Subcutaneous adipose tissue (tissue), 4 donors: Measurements from ENCODE around the gene CTCF. TPM values are rescaled to one million over a fixed set of nuclear protein-coding genes. Genes with fewer than 3 reads are reported as not detected.

Experiments
- total RNA-seq, 4 donors: library from RNA; depleted of rRNA; stranded (reverse); fragments of >200 nt; gene quantifications; one replicate each; pipeline ENCODE4 v1.1.0, GENCODE V29; 2016
- TF ChIP-seq, protein P1 (sequence below): fragments of 450-650 bp; IDR thresholded peaks from one replicate; pipeline ENCODE4 v1.5.1; 2016; ENCODE audit warnings: low read depth, mild to moderate bottlenecking, control low read depth, antibody characterized with exemption, moderate library complexity

CTCF gene
- total RNA-seq, 4 donors from 2014 or later: 22.9 to 43.7 (median 29.3) TPM

DNA sequence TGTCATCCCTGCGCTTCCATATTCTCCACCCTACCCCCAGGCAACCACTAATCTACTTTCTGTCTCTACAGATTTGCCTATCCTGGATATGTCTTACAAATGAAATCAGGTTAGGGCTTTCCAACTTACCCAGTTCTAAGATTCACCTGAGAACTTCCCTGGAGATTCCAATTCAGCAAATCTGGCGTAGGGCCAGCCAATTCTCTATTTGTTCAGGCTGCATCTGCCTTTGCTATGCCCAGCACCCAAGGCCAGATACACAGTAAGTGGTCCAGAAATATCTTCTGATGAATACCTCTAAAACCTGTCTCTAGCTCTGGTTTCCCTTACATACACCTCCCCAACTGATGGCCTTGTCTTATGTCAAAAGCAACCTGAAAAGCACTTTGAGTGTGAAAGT lies 10.4 kb upstream of the CTCF start:
- TF ChIP-seq, protein P1, sequence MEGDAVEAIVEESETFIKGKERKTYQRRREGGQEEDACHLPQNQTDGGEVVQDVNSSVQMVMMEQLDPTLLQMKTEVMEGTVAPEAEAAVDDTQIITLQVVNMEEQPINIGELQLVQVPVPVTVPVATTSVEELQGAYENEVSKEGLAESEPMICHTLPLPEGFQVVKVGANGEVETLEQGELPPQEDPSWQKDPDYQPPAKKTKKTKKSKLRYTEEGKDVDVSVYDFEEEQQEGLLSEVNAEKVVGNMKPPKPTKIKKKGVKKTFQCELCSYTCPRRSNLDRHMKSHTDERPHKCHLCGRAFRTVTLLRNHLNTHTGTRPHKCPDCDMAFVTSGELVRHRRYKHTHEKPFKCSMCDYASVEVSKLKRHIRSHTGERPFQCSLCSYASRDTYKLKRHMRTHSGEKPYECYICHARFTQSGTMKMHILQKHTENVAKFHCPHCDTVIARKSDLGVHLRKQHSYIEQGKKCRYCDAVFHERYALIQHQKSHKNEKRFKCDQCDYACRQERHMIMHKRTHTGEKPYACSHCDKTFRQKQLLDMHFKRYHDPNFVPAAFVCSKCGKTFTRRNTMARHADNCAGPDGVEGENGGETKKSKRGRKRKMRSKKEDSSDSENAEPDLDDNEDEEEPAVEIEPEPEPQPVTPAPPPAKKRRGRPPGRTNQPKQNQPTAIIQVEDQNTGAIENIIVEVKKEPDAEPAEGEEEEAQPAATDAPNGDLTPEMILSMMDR: no peak

- TF ChIP-seq, protein P1: no peak
Measured at GRCh38 chr16:67552476-67552875, 9.8 kb upstream of the CTCF start.

- TF ChIP-seq, protein P1: no peak
Measured at GRCh38 chr16:67555795-67556212, 6.5 kb upstream of the CTCF start.

DNA sequence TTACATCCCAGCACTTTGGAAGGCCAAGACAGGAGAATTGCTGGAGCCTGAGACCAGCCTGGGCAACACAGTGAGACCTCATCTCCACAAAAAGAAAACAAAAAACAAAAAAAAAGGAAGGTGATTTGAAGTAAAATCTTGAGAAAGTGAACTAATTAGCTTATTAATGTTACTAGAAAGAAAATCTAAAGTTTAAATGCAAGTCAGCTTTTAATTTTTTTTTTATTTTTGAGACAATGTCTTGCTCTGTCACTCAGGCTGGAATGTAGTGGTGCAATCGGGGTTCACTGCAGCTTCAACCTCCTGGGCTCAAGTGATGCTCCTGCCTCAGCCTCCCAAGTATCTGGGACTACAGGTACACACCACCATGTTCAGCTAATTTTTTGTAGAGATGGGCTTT lies 3.5 kb upstream of the CTCF start:
- TF ChIP-seq, protein P1: no peak

DNA sequence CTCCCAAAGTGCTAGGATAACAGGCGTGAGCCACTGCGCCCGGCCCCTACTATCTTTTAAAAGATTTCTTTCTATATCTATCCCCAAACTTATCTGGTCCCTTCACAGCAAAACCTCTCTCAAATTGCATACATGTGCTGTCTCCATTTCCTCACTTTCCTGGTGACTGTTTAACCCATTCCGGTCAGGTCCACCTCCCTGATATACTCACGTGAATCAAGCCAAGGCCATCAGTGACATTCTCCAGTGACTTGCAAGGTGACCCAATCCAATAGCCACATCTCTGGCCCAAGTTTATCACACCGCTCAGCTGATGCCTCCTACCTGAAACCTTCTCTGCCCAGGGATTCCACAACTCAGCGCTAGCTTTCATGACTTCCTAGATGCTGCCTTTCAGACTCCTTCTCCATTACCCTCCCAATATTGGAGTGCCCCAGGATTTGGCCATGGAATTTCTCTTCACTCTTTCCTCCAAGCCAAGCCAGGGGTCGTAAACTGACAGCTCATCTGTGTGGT lies 1.4 kb upstream of the CTCF start:
- TF ChIP-seq, protein P1: no peak

DNA sequence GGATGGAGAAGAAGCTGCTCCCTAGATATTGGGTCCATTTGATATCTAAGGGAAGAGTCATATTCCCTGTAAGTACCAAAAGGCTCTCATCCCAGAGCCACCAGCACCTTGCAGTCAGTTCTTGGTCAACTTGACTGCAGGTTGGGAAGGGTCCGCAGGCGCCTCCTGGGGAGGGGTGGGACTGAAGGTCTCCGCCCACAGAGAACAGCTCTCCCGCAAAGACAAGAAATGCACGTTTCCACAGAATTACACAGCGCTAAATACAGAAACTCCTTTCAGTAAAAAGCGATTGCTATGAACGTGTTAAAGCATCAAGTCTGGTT lies 864 bp upstream of the CTCF start:
- TF ChIP-seq, protein P1: no peak

- TF ChIP-seq, protein P1: no peak
Measured at GRCh38 chr16:67561824-67562525, 351 bp upstream of the CTCF start.
